ENCODE results near the gene GABBR2.

Gene GABBR2

DNA sequence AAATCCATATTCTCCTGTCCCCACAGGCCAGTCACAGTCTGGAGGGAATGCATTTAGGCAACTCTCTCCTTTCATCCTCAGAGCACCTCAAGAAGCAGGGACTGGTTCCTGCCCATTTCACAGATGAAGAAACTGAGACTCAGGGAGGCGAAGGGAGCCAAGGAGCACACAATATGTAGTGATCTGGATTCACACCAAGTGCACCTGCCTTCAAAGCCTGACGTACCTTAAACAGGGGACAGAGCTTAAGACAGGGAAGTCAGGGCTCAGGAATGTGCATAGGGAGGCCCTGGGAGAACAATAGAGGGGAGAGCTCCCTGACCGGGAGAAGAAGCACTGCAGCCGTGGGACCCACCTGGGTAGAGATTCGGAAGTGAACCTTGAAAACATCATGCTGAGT, 83.0 kb downstream of the GABBR2 start:
- ATAC-seq = no peak

DNA sequence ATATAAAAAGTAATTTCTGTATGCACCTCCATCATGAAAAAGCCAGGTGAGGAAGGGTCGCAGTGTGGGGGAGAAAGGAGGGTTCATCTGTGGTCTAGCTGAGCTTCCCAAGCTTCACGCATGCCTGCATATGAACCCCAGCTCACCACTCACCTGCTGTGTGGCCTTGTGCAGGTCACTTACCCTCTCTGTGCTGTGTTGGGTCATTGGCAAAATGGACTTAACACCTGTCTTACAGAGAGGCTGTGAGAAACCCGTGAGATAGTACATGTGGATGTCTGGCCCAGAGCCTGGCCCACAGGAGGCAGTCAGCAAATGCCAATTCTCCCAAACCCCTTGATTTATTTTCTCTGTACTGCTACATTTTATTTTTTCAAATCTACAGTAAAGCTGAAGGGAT, 88.9 kb downstream of the GABBR2 start:
- ATAC-seq = no peak

GRCh38 chr9:98615633-98616032, 93.1 kb downstream of the GABBR2 start:
- no peak for ATAC-seq

DNA sequence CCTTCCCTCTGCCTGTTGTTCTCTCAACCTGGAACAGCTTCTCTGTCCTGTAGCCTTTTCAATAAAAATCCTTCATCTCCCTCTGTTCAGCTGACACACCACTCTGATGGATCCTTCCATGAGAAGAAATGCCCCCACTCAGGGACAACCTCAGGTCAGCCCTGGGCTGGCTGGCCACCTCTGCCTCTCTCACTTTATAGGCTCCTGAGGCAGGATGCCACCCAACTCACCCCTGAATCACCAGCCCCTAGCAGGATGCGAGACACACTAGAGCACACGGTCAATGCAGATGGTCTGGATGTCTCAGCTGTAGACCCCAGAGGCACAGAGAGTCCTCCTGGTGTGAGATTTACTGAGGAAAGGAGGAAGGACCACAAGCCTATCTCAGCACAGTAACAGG, 93.8 kb downstream of the GABBR2 start:
- no peak for ATAC-seq

GRCh38 chr9:98612061-98612752, 96.5 kb downstream of the GABBR2 start:
- ATAC-seq = no peak

- ATAC-seq = no peak
Observed at GRCh38 chr9:98611319-98611718, 97.4 kb downstream of the GABBR2 start.

DNA sequence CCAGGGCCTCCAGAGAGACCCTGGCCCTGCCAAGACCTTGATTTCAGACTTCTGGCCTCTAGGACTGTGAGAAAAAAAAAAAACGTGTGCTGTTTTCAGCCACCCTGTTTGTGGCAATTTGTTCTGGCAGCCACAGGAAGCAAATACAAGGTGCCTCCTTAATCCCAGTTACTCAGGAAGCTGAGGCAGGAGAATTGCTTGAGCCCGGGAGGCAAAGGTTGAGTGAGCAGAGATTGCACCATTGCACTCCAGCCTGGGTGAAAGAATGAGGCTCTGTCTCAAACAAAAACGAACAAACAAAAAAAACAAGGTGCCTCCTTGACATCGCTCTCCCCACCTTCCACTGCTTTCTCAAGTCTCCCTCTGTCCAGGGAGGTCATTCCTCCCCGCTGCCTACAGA, 98.0 kb downstream of the GABBR2 start:
- ATAC-seq = no peak

GRCh38 chr9:98610211-98610610, 98.5 kb downstream of the GABBR2 start:
- ATAC-seq = no peak

GRCh38 chr9:98609646-98610045, 99.1 kb downstream of the GABBR2 start:
- no peak for ATAC-seq

- no peak for ATAC-seq
Observed at GRCh38 chr9:98607787-98608186, 100.9 kb downstream of the GABBR2 start.

DNA sequence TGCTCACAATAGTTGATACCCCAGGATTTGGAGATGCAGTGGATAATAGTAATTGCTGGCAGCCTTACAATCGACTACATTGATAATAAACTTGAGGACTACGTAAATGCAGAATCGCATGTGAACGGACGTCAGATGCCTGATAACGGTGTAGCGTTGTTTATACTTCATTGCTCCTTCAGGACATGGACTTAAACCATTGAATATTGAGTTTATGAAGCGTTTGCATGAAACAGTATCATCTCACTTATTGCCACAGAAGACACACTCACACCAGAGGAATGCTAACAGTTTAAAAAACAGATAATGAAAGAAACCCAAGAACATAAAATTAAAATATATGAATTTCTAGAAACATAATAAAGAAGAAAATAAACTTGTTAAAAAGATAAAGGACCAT, 101.6 kb downstream of the GABBR2 start:
- ATAC-seq = no peak

- no peak for ATAC-seq
Observed at GRCh38 chr9:98606730-98607129, 102.0 kb downstream of the GABBR2 start.

DNA sequence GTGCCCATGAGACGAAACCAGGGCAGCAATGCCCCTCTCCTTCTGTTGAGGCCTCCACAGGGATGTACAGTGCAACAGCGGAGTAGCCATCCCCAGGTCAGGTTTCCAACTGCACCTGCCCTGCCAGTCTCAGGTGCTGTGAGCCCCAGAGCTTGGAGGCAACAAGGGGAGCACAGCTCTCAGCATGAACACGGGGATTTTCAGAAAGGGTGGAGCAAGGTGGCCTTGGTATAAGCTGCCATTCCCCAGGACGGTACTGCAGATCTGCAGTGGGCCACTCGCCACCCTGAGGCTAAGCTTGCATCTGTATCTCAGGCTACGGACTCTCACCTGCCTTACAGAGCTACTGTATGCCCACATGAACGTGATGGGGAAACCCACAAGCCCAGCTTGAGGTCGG, 103.6 kb downstream of the GABBR2 start:
- ATAC-seq = no peak

GRCh38 chr9:98603821-98604383, 104.8 kb downstream of the GABBR2 start:
- ATAC-seq = no peak

DNA sequence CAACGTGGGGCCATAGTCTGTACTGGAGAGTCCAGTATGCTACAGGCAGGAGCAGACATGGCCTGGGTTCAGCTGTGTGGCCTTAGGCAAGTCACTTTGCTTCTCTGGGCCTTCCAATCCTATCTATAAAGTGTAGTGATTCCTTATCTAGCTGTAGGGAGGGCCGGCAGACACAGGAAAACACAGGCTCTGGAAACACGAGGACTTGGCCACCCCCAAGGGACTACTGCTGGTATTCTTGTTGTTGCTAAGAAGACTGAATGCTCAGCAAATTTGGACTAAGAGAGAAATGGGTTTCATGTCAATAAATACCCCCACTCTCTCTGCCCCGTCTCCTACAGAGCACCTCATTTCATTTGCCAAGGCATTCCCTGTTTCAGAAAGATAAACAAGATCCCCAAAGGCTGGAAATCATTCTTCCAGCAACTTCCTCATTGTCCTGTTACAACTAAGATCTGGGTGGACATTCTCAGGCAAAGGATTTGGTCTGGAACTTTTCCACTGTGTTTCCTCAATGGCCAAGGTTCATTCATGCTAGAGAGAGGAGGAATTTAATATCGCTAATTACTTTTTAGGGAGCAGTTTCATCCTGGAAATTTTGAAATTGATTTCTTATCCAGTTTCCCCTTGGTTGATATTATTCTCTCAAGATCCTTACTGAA, 105.8 kb downstream of the GABBR2 start:
- ATAC-seq = no peak

DNA sequence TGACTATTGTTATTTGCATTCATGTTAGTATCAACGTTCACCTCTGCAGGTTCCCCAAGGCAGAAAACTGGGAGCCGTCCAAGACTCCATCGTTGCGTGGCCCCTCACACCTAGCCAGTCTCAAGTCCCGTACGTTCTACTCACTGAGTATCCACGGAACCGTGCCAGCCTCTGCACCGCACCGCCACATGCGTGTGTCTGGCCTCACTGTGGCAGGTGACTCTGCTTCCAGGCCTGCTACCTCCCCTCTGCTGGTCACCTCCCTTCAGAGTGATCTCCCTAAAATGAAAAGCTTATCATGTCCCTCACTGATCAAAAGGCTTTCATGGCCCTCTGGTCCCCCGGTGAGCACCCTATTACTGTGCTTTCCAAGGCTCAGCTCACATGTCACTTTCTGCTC, 108.1 kb downstream of the GABBR2 start:
- ATAC-seq = no peak

DNA sequence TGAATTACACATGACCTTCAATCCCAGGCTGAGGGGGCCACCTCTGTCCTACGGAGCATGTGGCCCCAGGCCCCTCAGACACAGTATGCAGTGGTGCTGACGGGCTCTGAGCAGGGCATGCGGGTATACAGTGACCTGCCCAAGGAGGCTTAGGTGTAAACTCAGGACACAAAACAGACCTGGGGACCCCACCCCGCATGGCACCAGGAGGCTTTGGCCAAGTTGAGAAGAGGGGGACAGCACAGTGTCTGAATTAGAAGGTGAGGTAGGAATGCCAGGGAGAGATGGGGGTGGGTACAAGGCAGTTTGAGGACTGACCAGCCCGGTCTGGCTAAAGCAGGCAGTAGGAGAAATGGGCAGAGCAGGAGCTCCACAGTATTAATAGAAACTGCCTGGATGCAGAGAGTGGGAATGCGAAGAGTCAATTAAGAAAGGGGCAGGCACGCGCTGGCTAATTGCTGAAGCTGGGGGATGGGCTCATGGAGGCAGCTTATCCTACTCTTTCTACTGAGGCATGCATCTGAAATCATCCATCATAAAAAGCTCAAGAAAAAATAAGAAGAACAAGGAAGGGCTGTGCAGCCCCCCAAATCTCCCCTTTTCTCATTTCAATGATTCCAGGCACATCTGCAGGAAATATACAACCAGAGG, 109.0 kb downstream of the GABBR2 start:
- no peak for ATAC-seq

DNA sequence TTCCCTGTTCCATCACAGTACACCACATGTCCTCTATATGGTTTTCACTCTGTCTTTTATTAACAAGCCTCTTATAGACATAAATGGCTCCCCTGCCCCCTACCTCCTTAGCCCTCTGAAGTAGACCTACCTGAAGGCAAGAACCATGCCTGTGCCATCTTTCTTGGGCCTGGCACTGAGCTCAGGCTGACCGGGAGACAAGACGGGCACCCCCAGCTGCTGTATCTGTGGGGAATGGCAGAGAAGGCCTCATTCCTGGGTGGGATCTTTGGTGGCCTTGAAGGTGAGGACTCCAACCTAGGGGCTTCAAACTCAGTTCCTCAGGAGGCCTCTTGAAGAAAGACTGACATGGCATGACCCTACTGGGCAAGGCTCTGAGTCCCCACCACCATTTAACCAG, 109.9 kb downstream of the GABBR2 start:
- ATAC-seq = no peak

GRCh38 chr9:98597236-98597771, 111.4 kb downstream of the GABBR2 start:
- no peak for ATAC-seq

- ATAC-seq = no peak
Observed at GRCh38 chr9:98596486-98596885, 112.2 kb downstream of the GABBR2 start.

GRCh38 chr9:98594546-98595160, 114.1 kb downstream of the GABBR2 start:
- ATAC-seq = no peak

DNA sequence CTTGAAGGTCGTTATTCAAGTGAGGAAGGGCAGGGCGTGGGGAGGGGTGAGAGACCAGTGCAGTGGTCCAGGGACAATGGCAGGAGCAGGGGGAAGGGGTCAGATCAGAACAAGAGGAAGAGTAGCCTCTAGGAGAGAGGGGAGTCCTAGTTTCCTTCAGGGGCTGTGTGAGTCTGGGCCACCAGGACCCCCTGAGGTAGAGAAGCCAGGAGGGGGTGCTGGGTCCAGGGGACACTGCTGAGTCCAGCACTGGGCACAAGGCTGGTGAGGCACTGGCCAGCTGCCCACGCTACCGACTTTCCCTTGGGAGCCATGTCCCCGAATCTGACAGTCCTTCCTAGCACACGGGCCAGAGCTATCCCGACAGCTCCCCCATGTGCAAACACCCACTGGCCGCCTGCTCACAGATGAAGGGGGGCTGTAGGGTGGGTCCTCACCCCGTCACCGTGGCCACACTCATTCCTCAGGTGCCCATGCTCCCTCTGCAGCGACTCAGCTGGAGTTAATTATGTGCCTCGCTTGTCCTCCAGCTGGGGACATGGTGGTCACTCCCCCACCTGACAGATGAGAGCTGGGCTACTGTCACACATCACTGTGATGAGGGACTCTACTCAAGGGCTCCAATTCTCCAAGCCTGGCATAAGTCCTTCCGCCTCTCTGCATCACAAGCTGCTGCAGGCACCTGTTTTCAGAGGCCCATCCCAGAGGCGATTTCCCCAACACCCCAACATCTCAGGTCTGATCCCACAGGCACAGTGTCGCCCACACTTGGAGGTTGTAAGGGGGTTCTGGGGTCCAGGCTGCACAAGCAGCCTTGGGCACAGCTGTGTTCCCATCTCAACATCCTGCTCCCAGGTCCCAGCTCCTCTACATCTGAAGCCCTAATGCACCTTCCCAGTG, 115.1 kb downstream of the GABBR2 start:
- no peak for ATAC-seq
